NT2/D1 (cell line): ENCODE measurements around the gene L3MBTL3.

Source experiments
- SUZ12 ChIP-seq: IDR thresholded peaks from 2 replicates; pipeline ENCODE4 v1.6.1; 2011; ENCODE audit not compliant: insufficient read length, insufficient read depth; ENCODE audit errors: extremely low read depth
- YY1 ChIP-seq: IDR thresholded peaks from 2 replicates; pipeline ENCODE4 v1.6.1; 2011; ENCODE audit not compliant: insufficient read length, insufficient read depth
- ZNF274 ChIP-seq: IDR thresholded peaks from 2 replicates; pipeline ENCODE4 v1.6.1; 2011; ENCODE audit warnings: mild to moderate bottlenecking, low read depth, low read length

DNA sequence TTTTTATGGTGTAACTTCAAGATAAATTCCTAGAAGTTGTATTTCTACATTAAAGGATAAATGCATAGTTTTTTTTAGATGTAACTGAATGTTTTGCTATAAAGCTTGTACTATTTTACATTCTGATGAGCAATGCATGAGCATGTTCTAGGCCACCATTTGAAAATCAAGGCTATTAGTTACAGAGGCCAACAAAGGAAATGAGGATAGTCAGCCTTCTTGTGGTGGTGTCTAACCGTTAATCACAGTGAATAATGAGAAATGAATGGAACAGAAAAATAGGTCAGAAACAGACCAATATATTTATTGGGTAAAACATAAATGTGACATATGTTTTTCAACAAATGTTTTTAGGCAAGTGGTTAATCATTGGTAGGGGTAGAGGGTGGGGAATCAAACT, 37.6 kb upstream of the L3MBTL3 start:
- TF ChIP-seq ZNF274 (no peak), SUZ12 (no peak), YY1 (no peak)
